NCI-H524 (cell line): Measurements from ENCODE around the gene TTC27.
"Not testable (repeated sequence)": the region's sequence is repeated elsewhere in the genome, so short reads cannot be mapped to it uniquely, and the experiment has no call there.

Experiments used
- DNase-seq, 2 experiments: peaks; one replicate each; lab custom pipeline; 2025; lab: John Stamatoyannopoulos, UW

The TTC27 gene

GRCh38 chr2:32807662-32808061 lies 179.8 kb downstream of the TTC27 start:
- DNase-seq: no peak

- no peak for DNase-seq
Measured at GRCh38 chr2:32810909-32811495, 183.2 kb downstream of the TTC27 start.

- DNase-seq: no peak
Measured at GRCh38 chr2:32811696-32812095, 183.8 kb downstream of the TTC27 start.

- no peak for DNase-seq
Measured at GRCh38 chr2:32812316-32812715, 184.5 kb downstream of the TTC27 start.

- no peak for DNase-seq
Measured at GRCh38 chr2:32820088-32820487, 192.2 kb downstream of the TTC27 start.

GRCh38 chr2:32820701-32821100 lies 192.9 kb downstream of the TTC27 start:
- DNase-seq: no peak

- no peak for DNase-seq
Measured at GRCh38 chr2:32824070-32824809, 196.4 kb downstream of the TTC27 start.

- no peak for DNase-seq
Measured at GRCh38 chr2:32825291-32825712, 197.5 kb downstream of the TTC27 start.

GRCh38 chr2:32830196-32830595 lies 202.3 kb downstream of the TTC27 start:
- DNase-seq: no peak

GRCh38 chr2:32832821-32833220 lies 205.0 kb downstream of the TTC27 start:
- no peak for DNase-seq

- no peak for DNase-seq
Measured at GRCh38 chr2:32833709-32834108, 205.9 kb downstream of the TTC27 start.

GRCh38 chr2:32835148-32835547 lies 207.3 kb downstream of the TTC27 start:
- no peak for DNase-seq

GRCh38 chr2:32836933-32837332 lies 209.1 kb downstream of the TTC27 start:
- DNase-seq: no peak

- no peak for DNase-seq
Measured at GRCh38 chr2:32838418-32838817, 210.6 kb downstream of the TTC27 start.

GRCh38 chr2:32838949-32839348 lies 211.1 kb downstream of the TTC27 start:
- DNase-seq: no peak

GRCh38 chr2:32841931-32842898 lies 214.4 kb downstream of the TTC27 start:
- no peak for DNase-seq

GRCh38 chr2:32843699-32844098 lies 215.8 kb downstream of the TTC27 start:
- no peak for DNase-seq

- DNase-seq: no peak
Measured at GRCh38 chr2:32844253-32844652, 216.4 kb downstream of the TTC27 start.

- not testable (repeated sequence) for DNase-seq
Measured at GRCh38 chr2:32846274-32846673, 218.4 kb downstream of the TTC27 start.

- DNase-seq: no peak
Measured at GRCh38 chr2:32847734-32848133, 219.9 kb downstream of the TTC27 start.

- DNase-seq: no peak
Measured at GRCh38 chr2:32849456-32850194, 221.8 kb downstream of the TTC27 start.
